Femur (tissue), 1 donor: ENCODE data around the gene PRMT1.

Experiments used
- DNase-seq: peaks from one replicate; pipeline ENCODE4 v3.0.0-alpha.2; 2017

Gene PRMT1

GRCh38 chr19:49651820-49652550, 25.1 kb upstream of the PRMT1 start:
- DNase-seq, result no peak

GRCh38 chr19:49652551-49653465, 24.3 kb upstream of the PRMT1 start:
- DNase-seq, result no peak

- no peak for DNase-seq
Measured at GRCh38 chr19:49653466-49653806, 23.6 kb upstream of the PRMT1 start.

GRCh38 chr19:49654581-49654980, 22.5 kb upstream of the PRMT1 start:
- DNase-seq, result no peak

- DNase-seq, result no peak
Measured at GRCh38 chr19:49655570-49656455, 21.3 kb upstream of the PRMT1 start.

GRCh38 chr19:49656456-49657109, 20.5 kb upstream of the PRMT1 start:
- DNase-seq, result no peak

- no peak for DNase-seq
Measured at GRCh38 chr19:49657493-49658138, 19.5 kb upstream of the PRMT1 start.

GRCh38 chr19:49658139-49658517, 18.9 kb upstream of the PRMT1 start:
- DNase-seq, result no peak

- no peak for DNase-seq
Measured at GRCh38 chr19:49658566-49659442, 18.3 kb upstream of the PRMT1 start.

- DNase-seq, result no peak
Measured at GRCh38 chr19:49660338-49660961, 16.6 kb upstream of the PRMT1 start.

GRCh38 chr19:49662011-49662410, 15.1 kb upstream of the PRMT1 start:
- no peak for DNase-seq

- no peak for DNase-seq
Measured at GRCh38 chr19:49663224-49663623, 13.8 kb upstream of the PRMT1 start.

- DNase-seq, result peak; percentile 91
Measured at GRCh38 chr19:49664171-49665035, 12.7 kb upstream of the PRMT1 start.

GRCh38 chr19:49665036-49665350, 12.1 kb upstream of the PRMT1 start:
- DNase-seq, result no peak

GRCh38 chr19:49665351-49666119, 11.5 kb upstream of the PRMT1 start, which contains the start of the genes BCL2L12 and IRF3:
Gene BCL2L12 (plus strand): TSS chr19:49665933. CDS start chr19:49666693, 760 bp downstream.
Gene IRF3 (minus strand): TSS chr19:49665857. CDS start chr19:49664838, 1,019 bp downstream.
- DNase-seq, result peak; percentile 99

GRCh38 chr19:49666120-49666444, 11.0 kb upstream of the PRMT1 start:
- no peak for DNase-seq

GRCh38 chr19:49667473-49667872, 9.6 kb upstream of the PRMT1 start:
- no peak for DNase-seq

- DNase-seq, result no peak
Measured at GRCh38 chr19:49669516-49669915, 7.6 kb upstream of the PRMT1 start.
